Activated CD4-positive, alpha-beta T cell treated with anti-CD3 and anti-CD28 coated beads, Interleukin-2, amount 50 U/mL, for 48 hours (primary cell): Measurements from ENCODE around the gene RSAD1.
"Not testable (repeated sequence)": the region's sequence is repeated elsewhere in the genome, so short reads cannot be mapped to it uniquely, and the experiment has no call there.

Experiments
- DNase-seq, 2 experiments: peaks; one replicate each; pipeline ENCODE4 v3.0.0-alpha.2; 2020

The RSAD1 gene

GRCh38 chr17:50458701-50459676 lies 19.7 kb upstream of the RSAD1 start:
- DNase-seq = no peak

- DNase-seq = no peak
Observed at GRCh38 chr17:50459756-50460155, 18.9 kb upstream of the RSAD1 start.

- no peak for DNase-seq
Observed at GRCh38 chr17:50460831-50461526, 17.7 kb upstream of the RSAD1 start.

GRCh38 chr17:50461550-50462132 lies 17.0 kb upstream of the RSAD1 start:
- no peak for DNase-seq

- no peak for DNase-seq
Observed at GRCh38 chr17:50462446-50462845, 16.2 kb upstream of the RSAD1 start.

GRCh38 chr17:50464121-50464520 lies 14.5 kb upstream of the RSAD1 start:
- no peak for DNase-seq

GRCh38 chr17:50464736-50465135 lies 13.9 kb upstream of the RSAD1 start:
- DNase-seq = no peak

- no peak for DNase-seq
Observed at GRCh38 chr17:50465171-50465570, 13.5 kb upstream of the RSAD1 start.

- DNase-seq = no peak
Observed at GRCh38 chr17:50465635-50466034, 13.0 kb upstream of the RSAD1 start.

- DNase-seq = no peak
Observed at GRCh38 chr17:50466371-50467113, 12.1 kb upstream of the RSAD1 start.

GRCh38 chr17:50467114-50467854 lies 11.4 kb upstream of the RSAD1 start:
- DNase-seq = no peak

- DNase-seq = no peak
Observed at GRCh38 chr17:50467855-50468303, 10.8 kb upstream of the RSAD1 start.

GRCh38 chr17:50468304-50469207 lies 10.1 kb upstream of the RSAD1 start, which contains the start of gene CHAD:
Gene CHAD (minus strand): TSS chr17:50468880. CDS start chr17:50468813, 67 bp downstream.
- no peak for DNase-seq

GRCh38 chr17:50469208-50469605 lies 9.5 kb upstream of the RSAD1 start:
- no peak for DNase-seq

- DNase-seq = no peak
Observed at GRCh38 chr17:50469671-50470305, 8.9 kb upstream of the RSAD1 start.

- DNase-seq = no peak
Observed at GRCh38 chr17:50470426-50470825, 8.2 kb upstream of the RSAD1 start.

GRCh38 chr17:50471009-50471905 lies 7.4 kb upstream of the RSAD1 start:
- no peak for DNase-seq

- no peak for DNase-seq
Observed at GRCh38 chr17:50472286-50472685, 6.4 kb upstream of the RSAD1 start.

GRCh38 chr17:50472761-50473161 lies 5.9 kb upstream of the RSAD1 start:
- DNase-seq = not testable (repeated sequence)
